NB4 (cell line): ENCODE data around the gene ALMS1.

ENCODE experiments used
- MYC ChIP-seq: IDR thresholded peaks from 2 replicates; pipeline ENCODE4 v1.6.1; 2011; ENCODE audit warnings: low read depth, low read length
- POLR2A ChIP-seq: IDR thresholded peaks from 2 replicates; pipeline ENCODE4 v1.6.1; 2011; ENCODE audit warnings: mild to moderate bottlenecking; ENCODE audit not compliant: insufficient read length; ENCODE audit errors: extremely low read depth
- TF ChIP-seq, protein P1 (sequence below): IDR thresholded peaks from one replicate; pipeline ENCODE4 v1.5.1; 2012; ENCODE audit warnings: low read depth, low read length
- TF ChIP-seq, protein P2 (sequence below): IDR thresholded peaks from 2 replicates; pipeline ENCODE4 v1.6.1; 2011; ENCODE audit warnings: low read depth, low read length

DNA sequence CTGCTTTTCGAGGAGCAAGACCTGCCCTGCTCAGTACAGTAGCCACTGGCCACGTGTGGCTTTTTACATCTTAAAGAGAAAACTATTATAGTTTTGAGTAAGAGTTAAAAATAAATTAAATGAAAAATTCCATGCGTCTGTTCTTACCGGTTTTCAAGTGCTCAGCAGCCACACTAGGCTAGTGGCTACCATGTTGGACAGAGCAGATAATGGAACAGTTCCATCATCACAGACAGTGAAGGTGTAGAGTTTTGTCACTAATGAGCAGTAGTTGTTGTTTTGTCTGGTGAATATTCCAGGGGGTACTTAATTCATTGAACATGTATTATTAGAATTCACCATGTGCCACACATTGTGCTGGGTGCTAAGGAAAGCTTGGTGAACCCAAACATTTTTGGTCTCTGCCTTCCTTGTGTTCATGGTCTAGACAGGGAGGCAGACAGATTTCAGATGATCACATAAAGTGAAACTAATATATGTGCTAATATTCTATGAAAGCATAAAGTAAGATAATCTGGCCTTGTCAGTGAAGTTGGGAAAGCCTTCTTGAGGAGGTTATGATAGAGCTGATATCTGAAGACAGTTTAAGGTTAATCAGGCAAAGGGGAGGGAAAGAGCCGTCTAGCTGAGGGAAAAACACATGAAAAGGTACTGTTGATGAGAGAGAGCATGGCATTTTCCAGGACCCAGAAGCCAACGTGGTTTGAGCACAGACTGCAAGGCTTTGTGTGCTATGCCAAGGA is 1.4 kb downstream of the ALMS1 start:
- TF ChIP-seq POLR2A (no peak), MYC (no peak)
- TF ChIP-seq, protein P1, sequence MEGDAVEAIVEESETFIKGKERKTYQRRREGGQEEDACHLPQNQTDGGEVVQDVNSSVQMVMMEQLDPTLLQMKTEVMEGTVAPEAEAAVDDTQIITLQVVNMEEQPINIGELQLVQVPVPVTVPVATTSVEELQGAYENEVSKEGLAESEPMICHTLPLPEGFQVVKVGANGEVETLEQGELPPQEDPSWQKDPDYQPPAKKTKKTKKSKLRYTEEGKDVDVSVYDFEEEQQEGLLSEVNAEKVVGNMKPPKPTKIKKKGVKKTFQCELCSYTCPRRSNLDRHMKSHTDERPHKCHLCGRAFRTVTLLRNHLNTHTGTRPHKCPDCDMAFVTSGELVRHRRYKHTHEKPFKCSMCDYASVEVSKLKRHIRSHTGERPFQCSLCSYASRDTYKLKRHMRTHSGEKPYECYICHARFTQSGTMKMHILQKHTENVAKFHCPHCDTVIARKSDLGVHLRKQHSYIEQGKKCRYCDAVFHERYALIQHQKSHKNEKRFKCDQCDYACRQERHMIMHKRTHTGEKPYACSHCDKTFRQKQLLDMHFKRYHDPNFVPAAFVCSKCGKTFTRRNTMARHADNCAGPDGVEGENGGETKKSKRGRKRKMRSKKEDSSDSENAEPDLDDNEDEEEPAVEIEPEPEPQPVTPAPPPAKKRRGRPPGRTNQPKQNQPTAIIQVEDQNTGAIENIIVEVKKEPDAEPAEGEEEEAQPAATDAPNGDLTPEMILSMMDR: no peak
- TF ChIP-seq, protein P2, sequence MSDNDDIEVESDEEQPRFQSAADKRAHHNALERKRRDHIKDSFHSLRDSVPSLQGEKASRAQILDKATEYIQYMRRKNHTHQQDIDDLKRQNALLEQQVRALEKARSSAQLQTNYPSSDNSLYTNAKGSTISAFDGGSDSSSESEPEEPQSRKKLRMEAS: no peak
